ENCODE measurements around the gene MYCBP. TPM values are rescaled to one million over a fixed set of nuclear protein-coding genes. Genes with fewer than 3 reads are reported as not detected.

MYCBP gene
- total RNA-seq (10 to 100 TPM in 4 of 5 experiments, 1 to 10 TPM in 1; 6.1 to 38.2 (median 11.7) TPM), polyA plus RNA-seq (10 to 100 TPM; 39.8 to 62.2 TPM), total RNA-seq (4.6 reads per million, percentile 22 among the genes with 10 or more reads in this experiment)

GRCh38 chr1:38873027-38873969 lies at the start of gene MYCBP:
Gene MYCBP, minus strand, starts transcription at chr1:38873348. Its CDS starts 43 bp downstream, at chr1:38873305.
- Histone ChIP-seq H3K27ac (ENCODE audit: low read depth, low read length) (peak within 1 kb of the TSS; percentile 90), H3K9me3 (ENCODE audit: control insufficient read depth in 2 of 3, low read length in 3 of 3) (no peaks in the 10 kb centered on the region), H3K36me3 (ENCODE audit: control insufficient read depth in 2 of 3, insufficient read depth in 3 of 3, low read length in 3 of 3) (peaks cover 0 to 6% (median 0%) of the 10 kb centered on the region in 3 experiments), H3K4me3 (ENCODE audit: low read length) (peak within 1 kb of the TSS; percentile 90), H3K4me1 (ENCODE audit: control insufficient read depth in 2 of 2, insufficient read depth in 2 of 2, low read length in 2 of 2) (peaks cover 10 to 16% of the 10 kb centered on the region in 2 donors), H3K27me3 (ENCODE audit: control insufficient read depth in 2 of 2, insufficient read depth in 2 of 2, low read length in 2 of 2) (no peaks in the 10 kb centered on the region)
- peaks cover 13 to 40% (median 30%) of the 10 kb centered on the region in 7 donors for H3K4me1 Mint-ChIP-seq
- intact Hi-C loops (cut with micrococcal nuclease), result loop anchor here (1.0 to 10.0 kb wide), 13 partner anchors 14 to 1319 kb away; partner anchors contain the start of genes AKIRIN1 (in 2 of the 2), NDUFS5 (in 2 of the 2), RRAGC (in 2 of the 2) and HPCAL4 (in 1 of the 2)
- POLR2A ChIA-PET, result interaction anchor here (0.6 to 4.1 kb wide), 10 partner anchors 9 to 865 kb away, joined by 3 to 30 read pairs (median 4); partner anchors contain the start of genes NDUFS5, PPIE and RRAGC
- peaks cover 0 to 1% (median 0%) of the 10 kb centered on the region in 5 donors for H3K36me3 Mint-ChIP-seq
- H3K27me3 Mint-ChIP-seq, result no peaks in the 10 kb centered on the region
- peak; percentile 100 for ATAC-seq
- DNase-seq, result peak; percentile 95 to 99 (median 98)
- peak within 1 kb of the TSS; percentile 75 to 97 (median 87) for H3K27ac Mint-ChIP-seq
- CTCF ChIA-PET, result no interaction called here
- no peaks in the 10 kb centered on the region for H3K9me3 Mint-ChIP-seq
- peak within 1 kb of the TSS; percentile 83 to 96 (median 92) for H3K4me3 Mint-ChIP-seq

- H3K36me3 ChIP-seq (ENCODE audit: control insufficient read depth in 2 of 3, insufficient read depth in 3 of 3, low read length in 3 of 3), result no peaks in the 10 kb centered on the region
- H3K4me3 ChIP-seq (ENCODE audit: low read length), result no peak overlapping the region
- H3K27me3 ChIP-seq (ENCODE audit: control insufficient read depth in 2 of 2, insufficient read depth in 2 of 2, low read length in 2 of 2), result no peaks in the 10 kb centered on the region
- H3K27ac Mint-ChIP-seq, result no peak overlapping the region
- no peak overlapping the region for H3K4me3 Mint-ChIP-seq
- ATAC-seq (no peak), DNase-seq (no peak)
- H3K4me1 Mint-ChIP-seq, result peaks cover 0 to 3% (median 0%) of the 10 kb centered on the region in 7 donors
- H3K27ac ChIP-seq (ENCODE audit: low read depth, low read length), result no peak overlapping the region
- no peaks in the 10 kb centered on the region for H3K9me3 ChIP-seq (ENCODE audit: control insufficient read depth in 2 of 3, low read length in 3 of 3)
- peaks cover 0 to 5% (median 0%) of the 10 kb centered on the region in 5 donors for H3K36me3 Mint-ChIP-seq
- intact Hi-C loops (cut with micrococcal nuclease), result no loop called here
- ChIA-PET POLR2A (no interaction called here), CTCF (no interaction called here)
- H3K4me1 ChIP-seq (ENCODE audit: control insufficient read depth in 2 of 2, insufficient read depth in 2 of 2, low read length in 2 of 2), result no peaks in the 10 kb centered on the region
- H3K27me3 Mint-ChIP-seq, result no peaks in the 10 kb centered on the region
- peaks cover 0 to 1% (median 0%) of the 10 kb centered on the region in 11 donors for H3K9me3 Mint-ChIP-seq
Measured at GRCh38 chr1:38919130-38919529, 46.0 kb upstream of the MYCBP start.

- Histone ChIP-seq H3K9me3 (ENCODE audit: control insufficient read depth in 2 of 3, low read length in 3 of 3) (no peaks in the 10 kb centered on the region), H3K36me3 (ENCODE audit: control insufficient read depth in 2 of 3, insufficient read depth in 3 of 3, low read length in 3 of 3) (no peaks in the 10 kb centered on the region), H3K4me3 (ENCODE audit: low read length) (no peak overlapping the region), H3K27ac (ENCODE audit: low read depth, low read length) (no peak overlapping the region), H3K4me1 (ENCODE audit: control insufficient read depth in 2 of 2, insufficient read depth in 2 of 2, low read length in 2 of 2) (no peaks in the 10 kb centered on the region), H3K27me3 (ENCODE audit: control insufficient read depth in 2 of 2, insufficient read depth in 2 of 2, low read length in 2 of 2) (no peaks in the 10 kb centered on the region)
- Mint-ChIP-seq H3K9me3 (peaks cover 0 to 1% (median 0%) of the 10 kb centered on the region in 11 donors), H3K4me1 (peaks cover 0 to 3% (median 0%) of the 10 kb centered on the region in 7 donors), H3K4me3 (no peak overlapping the region), H3K27ac (no peak overlapping the region), H3K36me3 (peaks cover 0 to 5% (median 0%) of the 10 kb centered on the region in 5 donors), H3K27me3 (no peaks in the 10 kb centered on the region)
- intact Hi-C loops (cut with micrococcal nuclease), result no loop called here
- ChIA-PET CTCF (no interaction called here), POLR2A (no interaction called here)
- DNase-seq (no peak), ATAC-seq (no peak)
Measured at GRCh38 chr1:38918568-38918967, 45.4 kb upstream of the MYCBP start.

GRCh38 chr1:38917772-38918171 lies 44.6 kb upstream of the MYCBP start:
- DNase-seq (no peak), ATAC-seq (no peak)
- Histone ChIP-seq H3K4me1 (ENCODE audit: control insufficient read depth in 2 of 2, insufficient read depth in 2 of 2, low read length in 2 of 2) (no peaks in the 10 kb centered on the region), H3K4me3 (ENCODE audit: low read length) (no peak overlapping the region), H3K27ac (ENCODE audit: low read depth, low read length) (no peak overlapping the region), H3K36me3 (ENCODE audit: control insufficient read depth in 2 of 3, insufficient read depth in 3 of 3, low read length in 3 of 3) (no peaks in the 10 kb centered on the region), H3K27me3 (ENCODE audit: control insufficient read depth in 2 of 2, insufficient read depth in 2 of 2, low read length in 2 of 2) (no peaks in the 10 kb centered on the region), H3K9me3 (ENCODE audit: control insufficient read depth in 2 of 3, low read length in 3 of 3) (no peaks in the 10 kb centered on the region)
- no peak overlapping the region for H3K4me3 Mint-ChIP-seq
- CTCF ChIA-PET, result no interaction called here
- H3K9me3 Mint-ChIP-seq, result peaks cover 0 to 1% (median 0%) of the 10 kb centered on the region in 11 donors
- H3K4me1 Mint-ChIP-seq, result peaks cover 0 to 3% (median 0%) of the 10 kb centered on the region in 7 donors
- no peaks in the 10 kb centered on the region for H3K27me3 Mint-ChIP-seq
- intact Hi-C loops (cut with micrococcal nuclease), result no loop called here
- POLR2A ChIA-PET, result no interaction called here
- H3K27ac Mint-ChIP-seq, result no peak overlapping the region
- peaks cover 0 to 5% (median 0%) of the 10 kb centered on the region in 5 donors for H3K36me3 Mint-ChIP-seq

- ChIA-PET POLR2A (no interaction called here), CTCF (no interaction called here)
- no peaks in the 10 kb centered on the region for H3K4me1 ChIP-seq (ENCODE audit: control insufficient read depth in 2 of 2, insufficient read depth in 2 of 2, low read length in 2 of 2)
- no peak overlapping the region for H3K4me3 ChIP-seq (ENCODE audit: low read length)
- no peak overlapping the region for H3K27ac Mint-ChIP-seq
- no peak for ATAC-seq
- peaks cover 0 to 1% (median 0%) of the 10 kb centered on the region in 11 donors for H3K9me3 Mint-ChIP-seq
- no peaks in the 10 kb centered on the region for H3K36me3 ChIP-seq (ENCODE audit: control insufficient read depth in 2 of 3, insufficient read depth in 3 of 3, low read length in 3 of 3)
- no peaks in the 10 kb centered on the region for H3K27me3 Mint-ChIP-seq
- H3K4me3 Mint-ChIP-seq, result no peak overlapping the region
- H3K27ac ChIP-seq (ENCODE audit: low read depth, low read length), result no peak overlapping the region
- H3K4me1 Mint-ChIP-seq, result peaks cover 0 to 3% (median 0%) of the 10 kb centered on the region in 7 donors
- no peaks in the 10 kb centered on the region for H3K27me3 ChIP-seq (ENCODE audit: control insufficient read depth in 2 of 2, insufficient read depth in 2 of 2, low read length in 2 of 2)
- intact Hi-C loops (cut with micrococcal nuclease), result no loop called here
- no peaks in the 10 kb centered on the region for H3K9me3 ChIP-seq (ENCODE audit: control insufficient read depth in 2 of 3, low read length in 3 of 3)
- no peak for DNase-seq
- peaks cover 0 to 5% (median 0%) of the 10 kb centered on the region in 5 donors for H3K36me3 Mint-ChIP-seq
Measured at GRCh38 chr1:38917337-38917736, 44.2 kb upstream of the MYCBP start.

GRCh38 chr1:38915352-38915948 lies 42.3 kb upstream of the MYCBP start:
- no peak overlapping the region for H3K4me3 ChIP-seq (ENCODE audit: low read length)
- DNase-seq, result no peak
- H3K27me3 ChIP-seq (ENCODE audit: control insufficient read depth in 2 of 2, insufficient read depth in 2 of 2, low read length in 2 of 2), result no peaks in the 10 kb centered on the region
- no peaks in the 10 kb centered on the region for H3K36me3 ChIP-seq (ENCODE audit: control insufficient read depth in 2 of 3, insufficient read depth in 3 of 3, low read length in 3 of 3)
- ChIA-PET POLR2A (no interaction called here), CTCF (interaction anchor here (0.6 kb wide), 1 partner anchor 11 kb away, joined by 3 read pairs; no protein-coding TSS in a partner anchor)
- Mint-ChIP-seq H3K27me3 (no peaks in the 10 kb centered on the region), H3K27ac (no peak overlapping the region), H3K4me1 (peaks cover 0 to 3% (median 0%) of the 10 kb centered on the region in 7 donors), H3K36me3 (peaks cover 0 to 5% (median 0%) of the 10 kb centered on the region in 5 donors), H3K9me3 (peaks cover 0 to 1% (median 0%) of the 10 kb centered on the region in 11 donors), H3K4me3 (no peak overlapping the region)
- no peaks in the 10 kb centered on the region for H3K9me3 ChIP-seq (ENCODE audit: control insufficient read depth in 2 of 3, low read length in 3 of 3)
- H3K27ac ChIP-seq (ENCODE audit: low read depth, low read length), result no peak overlapping the region
- ATAC-seq, result no peak
- no peaks in the 10 kb centered on the region for H3K4me1 ChIP-seq (ENCODE audit: control insufficient read depth in 2 of 2, insufficient read depth in 2 of 2, low read length in 2 of 2)
- intact Hi-C loops (cut with micrococcal nuclease), result no loop called here

All from naive thymus-derived CD4-positive, alpha-beta T cell (primary cell).